Activated CD4-positive, alpha-beta T cell treated with anti-CD3 and anti-CD28 coated beads, Interleukin-2, amount 10 ng/mL, durations not matched to agents 24 days and 14 days (primary cell): Measurements from ENCODE around the gene NOXRED1. TPM values are rescaled to one million over a fixed set of nuclear protein-coding genes. Genes with fewer than 3 reads are reported as not detected.
"Not testable (repeated sequence)": the region's sequence is repeated elsewhere in the genome, so short reads cannot be mapped to it uniquely, and the experiment has no call there.

ENCODE experiments used
- DNase-seq: peaks from one replicate; pipeline ENCODE4 v3.0.0; 2022
- H3K27ac Mint-ChIP-seq: one replicate; pipeline ENCODE4 v1.8.0; 2022; ENCODE audit warnings: mild to moderate bottlenecking, mixed read lengths
- H3K27me3 Mint-ChIP-seq: one replicate; pipeline ENCODE4 v1.8.0; 2022; ENCODE audit warnings: mixed read lengths
- H3K36me3 Mint-ChIP-seq: one replicate; pipeline ENCODE4 v1.8.0; 2022; ENCODE audit warnings: low read depth, mild to moderate bottlenecking, mixed read lengths
- H3K4me1 Mint-ChIP-seq: one replicate; pipeline ENCODE4 v1.8.0; 2021; ENCODE audit warnings: mixed read lengths
- H3K4me3 Mint-ChIP-seq: one replicate; pipeline ENCODE4 v1.8.0; 2022; ENCODE audit warnings: mild to moderate bottlenecking, moderate library complexity, mixed read lengths
- H3K9me3 Mint-ChIP-seq: one replicate; pipeline ENCODE4 v1.8.0; 2021; ENCODE audit warnings: mixed read lengths
- intact Hi-C: fragments of 100-400 bp; cut with micrococcal nuclease; formaldehyde crosslinking; loops from one replicate; pipeline ENCODE4 v1.15.1; 2023
- total RNA-seq: library from RNA; stranded (reverse); gene quantifications from 2 replicates; pipeline ENCODE4 v1.2.3, GENCODE V29; 2022

NOXRED1 gene
- total RNA-seq, 1 donor from 2014 or later, result 0.40 TPM

GRCh38 chr14:77438596-77438995 lies 15.3 kb upstream of the NOXRED1 start:
- Mint-ChIP-seq H3K27ac (no peak overlapping the region), H3K36me3 (peaks cover 51% of the 10 kb centered on the region), H3K4me1 (no peaks in the 10 kb centered on the region), H3K9me3 (no peaks in the 10 kb centered on the region), H3K4me3 (no peak overlapping the region), H3K27me3 (no peaks in the 10 kb centered on the region)
- intact Hi-C loops, result no loop called here
- DNase-seq, result no peak

DNA sequence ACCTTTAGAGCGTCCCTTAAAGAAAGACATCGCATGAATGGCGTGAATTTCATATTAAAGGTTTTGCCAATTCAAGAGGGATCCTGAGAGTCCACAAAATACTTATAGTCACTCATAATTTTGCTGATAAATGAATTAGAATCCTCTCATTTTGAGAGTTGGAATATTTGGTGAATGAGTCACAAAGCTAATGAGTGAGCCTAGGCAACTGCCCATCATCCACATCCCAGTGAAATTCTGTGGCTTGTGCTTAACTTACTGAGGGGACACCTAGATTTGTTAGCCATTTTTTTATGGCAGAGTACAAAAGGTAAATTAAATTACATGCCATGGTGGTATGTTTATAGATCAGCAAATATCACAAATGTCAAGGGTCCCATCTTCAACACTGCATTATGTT lies 12.7 kb upstream of the NOXRED1 start:
- H3K36me3 Mint-ChIP-seq, result peaks cover 36% of the 10 kb centered on the region
- no peak overlapping the region for H3K4me3 Mint-ChIP-seq

DNA sequence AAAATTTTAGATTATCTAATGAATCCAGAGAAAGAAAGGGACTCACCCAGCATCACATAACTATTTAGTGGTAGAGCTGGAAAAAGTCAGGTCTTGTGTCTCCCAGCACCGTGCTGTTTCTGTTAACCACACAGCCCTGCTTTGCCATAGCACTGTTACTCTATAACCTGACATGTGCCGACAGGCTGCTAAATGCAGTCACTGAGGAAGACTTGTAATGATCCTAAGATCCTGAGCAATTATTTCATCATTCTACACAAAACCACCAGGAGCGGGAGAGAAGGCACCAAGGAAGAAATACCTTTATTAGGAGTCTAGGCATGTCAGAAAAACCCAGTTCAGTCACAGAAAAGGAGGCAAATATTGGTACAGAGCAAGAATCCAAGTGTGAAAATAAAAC lies 3.1 kb upstream of the NOXRED1 start:
- peaks cover 65% of the 10 kb centered on the region for H3K36me3 Mint-ChIP-seq
- H3K27ac Mint-ChIP-seq, result no peak overlapping the region
- H3K4me1 Mint-ChIP-seq, result no peaks in the 10 kb centered on the region
- no peak overlapping the region for H3K4me3 Mint-ChIP-seq
- intact Hi-C loops, result no loop called here
- no peak for DNase-seq
- no peaks in the 10 kb centered on the region for H3K27me3 Mint-ChIP-seq
- H3K9me3 Mint-ChIP-seq, result no peaks in the 10 kb centered on the region

More for the DNA sequence above, 12.7 kb upstream of the NOXRED1 start:
- no peaks in the 10 kb centered on the region for H3K9me3 Mint-ChIP-seq
- H3K4me1 Mint-ChIP-seq, result no peaks in the 10 kb centered on the region
- intact Hi-C loops, result no loop called here
- no peak for DNase-seq
- no peak overlapping the region for H3K27ac Mint-ChIP-seq
- H3K27me3 Mint-ChIP-seq, result no peaks in the 10 kb centered on the region

- H3K4me3 Mint-ChIP-seq, result no peak overlapping the region
- no peaks in the 10 kb centered on the region for H3K27me3 Mint-ChIP-seq
- peaks cover 64% of the 10 kb centered on the region for H3K36me3 Mint-ChIP-seq
- intact Hi-C loops, result no loop called here
- no peaks in the 10 kb centered on the region for H3K4me1 Mint-ChIP-seq
- DNase-seq, result no peak
- H3K9me3 Mint-ChIP-seq, result peaks cover 3% of the 10 kb centered on the region
- no peak overlapping the region for H3K27ac Mint-ChIP-seq
Measured at GRCh38 chr14:77424862-77425261, 1.5 kb upstream of the NOXRED1 start.

- no peak for DNase-seq
- intact Hi-C loops, result no loop called here
- H3K27ac Mint-ChIP-seq, result no peak overlapping the region
- peaks cover 39% of the 10 kb centered on the region for H3K36me3 Mint-ChIP-seq
- H3K4me3 Mint-ChIP-seq, result no peak overlapping the region
- no peaks in the 10 kb centered on the region for H3K4me1 Mint-ChIP-seq
- H3K9me3 Mint-ChIP-seq, result peaks cover 6% of the 10 kb centered on the region
- H3K27me3 Mint-ChIP-seq, result no peaks in the 10 kb centered on the region
Measured at GRCh38 chr14:77421201-77421600, 2.1 kb downstream of the NOXRED1 start.

- Mint-ChIP-seq H3K4me1 (no peaks in the 10 kb centered on the region), H3K36me3 (peaks cover 15% of the 10 kb centered on the region), H3K4me3 (no peak overlapping the region), H3K27me3 (no peaks in the 10 kb centered on the region), H3K27ac (no peak overlapping the region), H3K9me3 (peaks cover 6% of the 10 kb centered on the region)
- DNase-seq, result no peak
- intact Hi-C loops, result no loop called here
Measured at GRCh38 chr14:77416836-77417235, 6.5 kb downstream of the NOXRED1 start.

DNA sequence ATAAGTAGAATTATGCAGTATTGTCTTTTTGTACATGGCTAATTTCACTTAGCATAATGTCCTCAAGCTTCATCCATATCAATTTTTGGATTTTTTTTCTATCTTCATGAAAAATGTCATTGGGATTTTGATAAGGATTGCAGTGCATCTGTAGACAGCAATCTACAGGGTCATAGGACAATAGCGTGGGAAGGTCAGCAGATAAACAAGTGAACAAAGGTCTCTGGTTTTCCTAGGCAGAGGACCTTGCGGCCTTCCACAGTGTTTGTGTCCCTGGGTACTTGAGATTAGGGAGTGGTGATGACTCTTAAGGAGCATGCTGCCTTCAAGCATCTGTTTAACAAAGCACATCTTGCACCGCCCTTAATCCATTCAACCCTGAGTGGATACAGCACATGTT lies 7.2 kb downstream of the NOXRED1 start:
- H3K36me3 Mint-ChIP-seq, intact Hi-C loops, H3K27ac Mint-ChIP-seq, DNase-seq, H3K27me3 Mint-ChIP-seq, H3K4me3 Mint-ChIP-seq, H3K4me1 Mint-ChIP-seq, H3K9me3 Mint-ChIP-seq: not testable (repeated sequence)

DNA sequence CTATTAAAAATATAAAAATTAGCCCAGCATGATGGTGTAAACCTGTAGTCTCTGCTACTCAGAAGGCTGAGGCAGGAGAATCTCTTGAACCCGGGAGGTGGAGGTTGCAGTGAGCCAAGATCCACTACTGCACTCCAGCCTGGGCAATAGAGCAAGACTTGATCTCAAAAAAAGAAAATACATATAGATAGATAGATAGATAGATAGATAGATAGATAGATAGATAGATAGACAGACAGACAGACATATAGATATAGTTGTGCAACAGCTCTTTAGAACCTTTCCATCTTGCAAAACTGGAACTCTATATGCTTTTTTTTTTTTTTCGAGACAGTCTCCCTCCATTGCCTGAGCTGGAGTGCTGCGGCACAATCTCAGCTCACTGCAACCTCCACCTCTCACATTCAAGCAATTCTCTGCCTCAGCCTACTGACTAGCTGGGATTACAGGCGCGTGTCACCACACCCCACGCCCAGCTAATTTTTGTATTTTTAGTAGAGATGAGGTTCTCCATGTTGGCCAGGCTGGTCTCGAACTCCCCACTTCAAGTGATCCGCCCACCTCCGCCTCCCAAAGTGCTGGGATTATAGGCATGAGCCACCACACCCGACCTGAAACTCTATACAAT lies 7.8 kb downstream of the NOXRED1 start:
- H3K36me3 Mint-ChIP-seq, H3K27me3 Mint-ChIP-seq, intact Hi-C loops, H3K4me1 Mint-ChIP-seq, DNase-seq, H3K4me3 Mint-ChIP-seq, H3K27ac Mint-ChIP-seq, H3K9me3 Mint-ChIP-seq: not testable (repeated sequence)

- H3K9me3 Mint-ChIP-seq, result no peaks in the 10 kb centered on the region
- peak; percentile 64 for DNase-seq
- H3K27me3 Mint-ChIP-seq, result no peaks in the 10 kb centered on the region
- peaks cover 13% of the 10 kb centered on the region for H3K4me1 Mint-ChIP-seq
- no peak overlapping the region for H3K4me3 Mint-ChIP-seq
- intact Hi-C loops, result no loop called here
- no peak overlapping the region for H3K27ac Mint-ChIP-seq
- H3K36me3 Mint-ChIP-seq, result no peaks in the 10 kb centered on the region
Measured at GRCh38 chr14:77409131-77409533, 14.2 kb downstream of the NOXRED1 start.

DNA sequence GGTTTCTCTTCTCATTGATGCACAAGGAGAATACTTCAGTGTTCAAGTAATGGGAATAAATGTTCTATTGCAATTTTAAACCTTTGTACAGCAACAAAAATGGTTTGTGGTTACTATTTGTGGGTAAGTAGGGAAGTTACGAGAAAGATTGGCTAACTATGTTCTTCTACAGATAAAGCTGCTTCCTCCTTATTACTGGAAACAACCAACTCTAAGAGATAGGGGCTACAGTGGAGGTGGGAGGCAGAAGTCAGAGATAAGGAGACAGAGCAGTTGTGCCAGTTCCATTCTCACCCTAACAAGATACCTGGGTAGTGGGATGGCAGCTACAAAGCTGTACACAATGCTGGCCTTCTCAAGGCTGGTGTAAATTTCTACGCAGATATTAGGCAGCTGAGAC lies 16.2 kb downstream of the NOXRED1 start:
- H3K9me3 Mint-ChIP-seq, result no peaks in the 10 kb centered on the region

GRCh38 chr14:77406718-77407117 lies 16.6 kb downstream of the NOXRED1 start:
- Mint-ChIP-seq H3K36me3 (no peaks in the 10 kb centered on the region), H3K4me1 (peaks cover 13% of the 10 kb centered on the region), H3K4me3 (peak overlapping the region; percentile 15), H3K27ac (no peak overlapping the region), H3K9me3 (no peaks in the 10 kb centered on the region), H3K27me3 (no peaks in the 10 kb centered on the region)
- intact Hi-C loops, result no loop called here
- DNase-seq, result no peak

More for the DNA sequence above, 16.2 kb downstream of the NOXRED1 start:
- Mint-ChIP-seq H3K4me1 (peaks cover 13% of the 10 kb centered on the region), H3K36me3 (no peaks in the 10 kb centered on the region), H3K4me3 (peak overlapping the region; percentile 15), H3K27me3 (no peaks in the 10 kb centered on the region), H3K27ac (no peak overlapping the region)
- intact Hi-C loops, result no loop called here
- no peak for DNase-seq

- no peak overlapping the region for H3K27ac Mint-ChIP-seq
- H3K27me3 Mint-ChIP-seq, result no peaks in the 10 kb centered on the region
- H3K4me1 Mint-ChIP-seq, result peaks cover 13% of the 10 kb centered on the region
- no peaks in the 10 kb centered on the region for H3K9me3 Mint-ChIP-seq
- intact Hi-C loops, result no loop called here
- H3K36me3 Mint-ChIP-seq, result no peaks in the 10 kb centered on the region
- DNase-seq, result no peak
- peak overlapping the region; percentile 10 for H3K4me3 Mint-ChIP-seq
Measured at GRCh38 chr14:77406086-77406485, 17.2 kb downstream of the NOXRED1 start.

DNA sequence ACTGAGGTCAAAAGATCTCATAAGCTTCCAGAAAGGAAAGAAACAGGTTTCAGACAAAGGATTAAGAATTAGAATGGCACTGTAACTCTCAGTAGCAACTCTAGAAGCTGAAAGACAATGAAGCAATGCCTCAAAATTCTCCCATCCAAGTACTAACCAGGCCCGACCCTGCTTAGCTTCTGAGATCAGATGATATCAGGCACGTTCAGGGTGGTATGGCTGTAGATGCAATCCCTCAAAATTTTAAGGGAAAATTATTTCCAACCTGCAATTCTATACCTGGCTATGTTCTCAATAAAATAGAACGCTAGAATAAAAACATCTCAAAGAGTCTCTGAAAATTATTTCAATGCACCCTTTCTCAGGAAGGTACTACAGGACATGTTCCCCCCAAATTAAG lies 19.6 kb downstream of the NOXRED1 start:
- no peaks in the 10 kb centered on the region for H3K9me3 Mint-ChIP-seq
- H3K4me3 Mint-ChIP-seq, result no peak overlapping the region
- H3K27ac Mint-ChIP-seq, result no peak overlapping the region
- H3K36me3 Mint-ChIP-seq, result no peaks in the 10 kb centered on the region
- H3K27me3 Mint-ChIP-seq, result no peaks in the 10 kb centered on the region
- peaks cover 13% of the 10 kb centered on the region for H3K4me1 Mint-ChIP-seq
- no peak for DNase-seq
- intact Hi-C loops, result no loop called here

GRCh38 chr14:77400216-77400615 lies 23.1 kb downstream of the NOXRED1 start:
- Mint-ChIP-seq H3K36me3 (no peaks in the 10 kb centered on the region), H3K4me3 (no peak overlapping the region), H3K27ac (no peak overlapping the region), H3K9me3 (peaks cover 3% of the 10 kb centered on the region), H3K4me1 (no peaks in the 10 kb centered on the region), H3K27me3 (no peaks in the 10 kb centered on the region)
- intact Hi-C loops, result no loop called here
- no peak for DNase-seq

- Mint-ChIP-seq H3K36me3 (no peaks in the 10 kb centered on the region), H3K27ac (no peak overlapping the region), H3K27me3 (no peaks in the 10 kb centered on the region), H3K9me3 (no peaks in the 10 kb centered on the region), H3K4me1 (no peaks in the 10 kb centered on the region), H3K4me3 (no peak overlapping the region)
- DNase-seq, result no peak
- intact Hi-C loops, result no loop called here
Measured at GRCh38 chr14:77390188-77390587, 33.1 kb downstream of the NOXRED1 start.
